ENCODE measurements around the gene COL1A1.

COL1A1 gene

GRCh38 chr17:50139185-50139783, 62.1 kb downstream of the COL1A1 start:
- no peak for DNase-seq

GRCh38 chr17:50137042-50137441, 64.4 kb downstream of the COL1A1 start:
- no peak for DNase-seq

GRCh38 chr17:50136096-50136687, 65.2 kb downstream of the COL1A1 start:
- DNase-seq: no peak

- no peak for DNase-seq
Measured at GRCh38 chr17:50135316-50136095, 65.9 kb downstream of the COL1A1 start.

- no peak for DNase-seq
Measured at GRCh38 chr17:50134206-50135110, 67.0 kb downstream of the COL1A1 start.

GRCh38 chr17:50133769-50134099, 67.7 kb downstream of the COL1A1 start:
- DNase-seq: no peak

Measured in SHP77 treated with DMSO at 0.1 percent for 48 hours (cell line).